K562 (cell line): ENCODE results near the gene GBA3. TPM values are rescaled to one million over a fixed set of nuclear protein-coding genes. Genes with fewer than 3 reads are reported as not detected.

Experiments used
- ATAC-seq: fragments of 200-7000 bp; cut with Tn5 transposase; 3 replicates; pipeline ENCODE4 v1.9.1; 2020; ENCODE audit warnings: moderate library complexity
- BruUV-seq: library from RNA; stranded (reverse); fragments of 400-500 nt; replicated peaks from 2 replicates; lab custom pipeline; 2021; lab: Mats Ljungman, UMichigan
- CTCF ChIA-PET: fragments of 300-600 bp; formaldehyde crosslinking; extraction: SDS; loops from one replicate; lab custom pipeline; 2021; ENCODE audit warnings: low intra/inter-chr PET ratio; lab: Yijun Ruan, JAX
- POLR2A ChIA-PET: fragments of 300-600, 350-650 bp; sonication (Branson Sonifier 250); formaldehyde crosslinking; extraction: SDS; loops from one replicate; lab custom pipeline; 2021; ENCODE audit warnings: antibody characterized with exemption, inconsistent platforms; lab: Yijun Ruan, JAX
- DNase-seq, 4 experiments: peaks; one replicate each; pipeline versions ENCODE4 v3.0.0 to v3.0.0-alpha.2; 2011 to 2018; ENCODE audit warnings: low spot score in 3 of 4, mixed read lengths in 3 of 4; ENCODE audit errors: extremely low read depth in 1 of 4
- FAIRE-seq: peaks from 2 replicates; lab custom pipeline; 2011; peaks lifted over from hg19 to GRCh38; lab: Jason Lieb, UNC
- H2AFZ ChIP-seq: 2 replicates; pipeline ENCODE4 v1.6.0; 2011; ENCODE audit warnings: low read depth, low read length, control low read depth, inconsistent platforms
- H3K27ac ChIP-seq: fragments of 200-600 bp; 3 replicates; pipeline ENCODE4 v1.8.0; 2011; ENCODE audit warnings: low read depth, mild to moderate bottlenecking, control low read depth, inconsistent platforms, low read length, moderate library complexity, mixed read lengths; ENCODE audit errors: extremely low read depth
- H3K27me3 ChIP-seq, 2 experiments: fragments of 300-600 bp in 1 of 2; 2 replicates in 1 of 2; 3 replicates in 1 of 2; pipeline versions ENCODE4 v1.6.0 to v1.8.0; 2011; ENCODE audit warnings: inconsistent platforms in 2 of 2, low read length in 2 of 2, mild to moderate bottlenecking in 1 of 2, mixed read lengths in 1 of 2, moderate library complexity in 1 of 2; ENCODE audit not compliant: control insufficient read depth in 2 of 2, insufficient read depth in 2 of 2
- H3K36me3 ChIP-seq: fragments of 300-600 bp; 3 replicates; pipeline ENCODE4 v1.8.0; 2011; ENCODE audit warnings: mild to moderate bottlenecking, low read length, inconsistent platforms; ENCODE audit not compliant: control insufficient read depth, insufficient read depth
- H3K4me1 ChIP-seq, 2 experiments: fragments of 200-600 bp in 1 of 2; replicated peaks in 1 of 2; 2 replicates in 1 of 2; 3 replicates in 1 of 2; pipeline versions ENCODE4 v1.5.1 to v1.8.0; 2011; ENCODE audit warnings: inconsistent platforms in 2 of 2, low read length in 2 of 2, mild to moderate bottlenecking in 1 of 2, mixed read lengths in 1 of 2, moderate library complexity in 1 of 2; ENCODE audit not compliant: control insufficient read depth in 2 of 2, insufficient read depth in 2 of 2
- H3K4me2 ChIP-seq: 2 replicates; pipeline ENCODE4 v1.6.1; 2011; ENCODE audit warnings: low read length, control low read depth, inconsistent platforms, mixed read lengths; ENCODE audit not compliant: insufficient read depth
- H3K4me3 ChIP-seq: fragments of 200-600 bp; sonication (generic), shearing (Covaris generic); 2 replicates; pipeline ENCODE4 v1.5.1; 2016; ENCODE audit warnings: control low read depth, inconsistent platforms
- H3K79me2 ChIP-seq: fragments of 200-600 bp; 3 replicates; pipeline ENCODE4 v1.8.0; 2011; ENCODE audit warnings: low read length, inconsistent platforms; ENCODE audit not compliant: control insufficient read depth, insufficient read depth
- H3K9ac ChIP-seq, 2 experiments: 2 replicates each; pipeline versions ENCODE4 v1.6.0 to v1.6.1; 2011; ENCODE audit warnings: low read depth in 2 of 2, low read length in 2 of 2, control low read depth in 1 of 2, inconsistent platforms in 1 of 2, mild to moderate bottlenecking in 1 of 2, mixed read lengths in 1 of 2; ENCODE audit not compliant: insufficient read depth in 1 of 2
- H3K9me1 ChIP-seq: one replicate; pipeline ENCODE4 v1.6.0; 2011; ENCODE audit warnings: inconsistent platforms, mild to moderate bottlenecking, low read length, moderate library complexity; ENCODE audit not compliant: control insufficient read depth, insufficient read depth
- H3K9me3 ChIP-seq: replicated peaks from 2 replicates; pipeline ENCODE4 v1.5.1; 2011; ENCODE audit warnings: low read depth, low read length, inconsistent platforms; ENCODE audit not compliant: control insufficient read depth, insufficient read depth
- H4K20me1 ChIP-seq: replicated peaks from 2 replicates; pipeline ENCODE4 v1.6.1; 2011; ENCODE audit warnings: low read length, inconsistent platforms, mixed read lengths; ENCODE audit not compliant: control insufficient read depth, insufficient read depth
- ADNP ChIP-seq: fragments of 200-800 bp; sonication (Bioruptor generic); IDR thresholded peaks from 2 replicates; pipeline ENCODE4 v1.6.1; 2016; ENCODE audit warnings: missing genetic modification characterization, missing compliant biosample characterization
- CBFA2T2 ChIP-seq: fragments of 450-650 bp; conservative IDR thresholded peaks from 2 replicates; pipeline ENCODE4 v1.6.1; 2017; ENCODE audit warnings: mild to moderate bottlenecking
- EP300 ChIP-seq: IDR thresholded peaks from 2 replicates; pipeline ENCODE4 v1.6.1; 2012; ENCODE audit warnings: low read length, improper control_type of control experiment
- ETV6 ChIP-seq, 3 experiments: fragments of 150-350 bp in 1 of 3; sonication (generic) in 1 of 3; formaldehyde crosslinking in 1 of 3; IDR thresholded peaks; 2 replicates each; pipeline versions ENCODE4 v1.6.1 to v1.8.0; 2014 to 2022; ENCODE audit warnings: borderline replicate concordance in 2 of 3, low read depth in 2 of 3, antibody characterized with exemption in 1 of 3, low read length in 1 of 3, mild to moderate bottlenecking in 1 of 3, missing genetic modification reagents in 1 of 3
- MED1 ChIP-seq: sonication (generic); formaldehyde crosslinking; IDR thresholded peaks from 2 replicates; pipeline ENCODE4 v1.8.1; 2023; ENCODE audit warnings: missing genetic modification reagents, borderline replicate concordance
- NEUROD1 ChIP-seq: fragments of 150-350 bp; IDR thresholded peaks from 2 replicates; pipeline ENCODE4 v1.6.1; 2014; ENCODE audit warnings: borderline replicate concordance, low read length, low read depth; ENCODE audit not compliant: partially characterized antibody
- NFATC3 ChIP-seq: fragments of 450-650 bp; IDR thresholded peaks from 2 replicates; pipeline ENCODE4 v1.6.1; 2017; ENCODE audit warnings: mild to moderate bottlenecking
- ZFP36 ChIP-seq: fragments of 150-350 bp; IDR thresholded peaks from 2 replicates; pipeline ENCODE4 v1.6.1; 2018; ENCODE audit warnings: low read length, low read depth; ENCODE audit not compliant: partially characterized antibody
- ZNF224 ChIP-seq: sonication (generic); formaldehyde crosslinking; IDR thresholded peaks from 2 replicates; pipeline ENCODE4 v1.8.0; 2022; ENCODE audit warnings: mild to moderate bottlenecking, missing genetic modification reagents
- ZNF766 ChIP-seq: fragments of 200-800 bp; sonication (Bioruptor generic); conservative IDR thresholded peaks from 2 replicates; pipeline ENCODE4 v1.6.1; 2016; ENCODE audit warnings: missing genetic modification characterization, missing compliant biosample characterization
- ZNF785 ChIP-seq: fragments of 250-450 bp; sonication (Bioruptor Pico); IDR thresholded peaks from 2 replicates; pipeline ENCODE4 v1.4.0; 2020; ENCODE audit warnings: mild to moderate bottlenecking
- WGBS: fragments of 100-300 bp; shearing (Covaris generic); methylation state at CpG from one replicate; pipeline ENCODE4 v1.1.6; 2016; ENCODE audit warnings: low coverage, mixed read lengths; ENCODE audit not compliant: insufficient coverage; ENCODE audit errors: missing lambda C conversion rate; 5-methylcytosine and 5-hydroxymethylcytosine counted together
- in situ Hi-C: fragments of 300-500 bp; cut with MboI; formaldehyde crosslinking; loops from 4 replicates; pipeline ENCODE4 v1.15.0; 2018; ENCODE audit warnings: inconsistent platforms, mixed read lengths
- intact Hi-C: fragments of 100-400 bp; cut with micrococcal nuclease; formaldehyde crosslinking; loops from 2 replicates; pipeline ENCODE4 v1.14.2; 2022
- polyA plus RNA-seq, 8 experiments: library from polyadenylated mRNA; depleted of rRNA in 4 of 8; stranded (reverse) in 5 of 8; unstranded in 3 of 8; fragments of >200 nt; fragmentation: Nextera tagmentation in 2 of 8; fragmentation: Illumina TruSeq in 1 of 8; extraction: Ambion mirVana in 2 of 8; extraction: Trizol in 1 of 8; gene quantifications; 2 replicates each; pipeline versions ENCODE4 v1.2.1 to v1.2.3, GENCODE V29; 2011 to 2014; ENCODE audit warnings: inconsistent platforms in 1 of 8, missing spikeins in 1 of 8
- total RNA-seq, 7 experiments: library from RNA; depleted of rRNA in 6 of 7; stranded (reverse); fragments of >200 nt in 6 of 7; fragmentation: Illumina TruSeq in 2 of 7; extraction: Trizol in 2 of 7; gene quantifications; 2 replicates each; pipeline versions ENCODE4 v1.2.1 to v1.2.3, GENCODE V29; 2011 to 2021; ENCODE audit warnings: low replicate concordance in 1 of 7
- TF ChIP-seq, protein P1 (sequence below): fragments of 250-450 bp; sonication (Bioruptor Pico); IDR thresholded peaks from 2 replicates; pipeline ENCODE4 v1.5.0; 2020; ENCODE audit warnings: mild to moderate bottlenecking
- TF ChIP-seq, protein P2 (sequence below): fragments of 250-450 bp; sonication (Bioruptor Pico); IDR thresholded peaks from 2 replicates; pipeline ENCODE4 v1.4.0; 2020; ENCODE audit warnings: mild to moderate bottlenecking, moderate library complexity, borderline replicate concordance

The GBA3 gene
- total and polyA plus RNA-seq, 9 of the 15 experiments (the other 6 are each of a cell fraction or from before 2014, with no cell fraction given) = 0.13 to 0.75 (median 0.40) TPM; not detected in 1

DNA sequence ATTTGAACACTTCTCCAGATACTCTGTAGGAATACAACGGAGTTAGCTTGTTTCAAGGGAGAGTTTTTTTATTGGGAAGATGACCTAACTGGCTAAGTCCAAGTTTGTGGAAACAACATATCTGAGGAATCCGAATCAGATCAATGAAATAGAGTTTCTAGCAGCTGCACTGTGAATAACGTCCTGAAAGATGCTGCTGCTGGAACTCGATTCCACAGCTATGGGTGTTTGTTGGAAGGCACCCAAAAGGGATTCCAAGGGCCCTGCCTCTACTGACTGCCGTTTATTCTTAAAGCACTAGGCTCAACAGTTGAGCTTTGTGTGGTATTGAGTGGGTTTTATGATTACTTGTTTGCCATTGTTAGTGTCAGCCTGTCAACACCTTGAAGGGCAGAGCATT, 6.6 kb upstream of the GBA3 start:
- Histone ChIP-seq H3K36me3 (no peaks in the 10 kb centered on the region), H2AFZ (no peak overlapping the region), H3K9me3 (no peaks in the 10 kb centered on the region), H3K4me1 (no peaks in the 10 kb centered on the region), H3K27ac (no peak overlapping the region), H3K79me2 (no peaks in the 10 kb centered on the region), H3K27me3 (no peaks in the 10 kb centered on the region)
- no peak for FAIRE-seq
- DNase-seq = no peak
- no TSS peak for BruUV-seq
- ChIA-PET POLR2A (interaction anchor here (0.5 kb wide), 1 partner anchor 285 kb away, joined by 4 read pairs; no protein-coding TSS in a partner anchor), CTCF (no interaction called here)
- intact Hi-C loops = no loop called here
- no peak for ATAC-seq
- TF ChIP-seq ETV6 (IDR thresholded peaks at IDR 0.05; ENCODE audit: borderline replicate concordance in 1 of 2, low read depth in 2 of 2, low read length in 1 of 2) (no peak), ETV6 (CRISPR knock-in tag; IDR thresholded peaks at IDR 0.05; ENCODE audit: borderline replicate concordance) (no peak), EP300 (no peak)
- TF ChIP-seq, all 486 proteins: peak for 0
- H4K20me1 ChIP-seq = no peaks in the 10 kb centered on the region
- no peak overlapping the region for H3K4me2 ChIP-seq
- 0% methylated on average over 5 of the region's 5 CpGs for WGBS
- no peak overlapping the region for H3K4me3 ChIP-seq
- H3K9me1 ChIP-seq = no peaks in the 10 kb centered on the region
- in situ Hi-C loops = no loop called here
- no peak overlapping the region for H3K9ac ChIP-seq

DNA sequence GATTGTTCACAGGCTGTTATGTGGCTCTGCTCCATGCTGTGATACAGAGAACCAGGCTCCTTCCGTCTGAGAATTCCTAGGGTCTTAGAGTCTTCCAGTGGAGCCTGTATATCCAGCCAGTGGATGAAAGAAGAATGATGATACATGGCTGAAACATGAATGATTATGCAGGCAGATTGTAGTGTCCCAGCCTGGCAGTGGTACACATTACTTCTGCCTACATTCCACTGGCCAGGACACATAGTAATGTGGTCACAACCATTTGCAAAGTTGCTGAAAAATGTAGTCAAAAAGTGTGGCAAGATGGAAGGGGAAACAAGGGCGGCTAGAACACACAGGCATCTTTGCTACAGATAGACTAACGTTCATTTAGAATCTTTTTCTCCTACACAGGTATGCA, 4.5 kb upstream of the GBA3 start:
- Histone ChIP-seq H3K9ac (no peak overlapping the region), H3K9me1 (no peaks in the 10 kb centered on the region), H3K4me3 (no peak overlapping the region), H3K27me3 (no peaks in the 10 kb centered on the region), H3K27ac (no peak overlapping the region), H3K4me2 (no peak overlapping the region), H2AFZ (no peak overlapping the region), H3K4me1 (no peaks in the 10 kb centered on the region), H3K79me2 (no peaks in the 10 kb centered on the region), H3K9me3 (no peaks in the 10 kb centered on the region), H4K20me1 (no peaks in the 10 kb centered on the region), H3K36me3 (no peaks in the 10 kb centered on the region)
- in situ Hi-C loops (no loop called here), intact Hi-C loops (no loop called here)
- no TSS peak for BruUV-seq
- POLR2A ChIA-PET = no interaction called here
- 0% methylated on average over 3 of the region's 3 CpGs for WGBS
- FAIRE-seq = no peak
- CTCF ChIA-PET = no interaction called here
- DNase-seq = no peak
- no peak for ATAC-seq
- TF ChIP-seq, protein P1, sequence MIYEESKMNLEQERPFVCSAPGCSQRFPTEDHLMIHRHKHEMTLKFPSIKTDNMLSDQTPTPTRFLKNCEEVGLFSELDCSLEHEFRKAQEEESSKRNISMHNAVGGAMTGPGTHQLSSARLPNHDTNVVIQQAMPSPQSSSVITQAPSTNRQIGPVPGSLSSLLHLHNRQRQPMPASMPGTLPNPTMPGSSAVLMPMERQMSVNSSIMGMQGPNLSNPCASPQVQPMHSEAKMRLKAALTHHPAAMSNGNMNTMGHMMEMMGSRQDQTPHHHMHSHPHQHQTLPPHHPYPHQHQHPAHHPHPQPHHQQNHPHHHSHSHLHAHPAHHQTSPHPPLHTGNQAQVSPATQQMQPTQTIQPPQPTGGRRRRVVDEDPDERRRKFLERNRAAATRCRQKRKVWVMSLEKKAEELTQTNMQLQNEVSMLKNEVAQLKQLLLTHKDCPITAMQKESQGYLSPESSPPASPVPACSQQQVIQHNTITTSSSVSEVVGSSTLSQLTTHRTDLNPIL = no peak
- TF ChIP-seq, protein P2, sequence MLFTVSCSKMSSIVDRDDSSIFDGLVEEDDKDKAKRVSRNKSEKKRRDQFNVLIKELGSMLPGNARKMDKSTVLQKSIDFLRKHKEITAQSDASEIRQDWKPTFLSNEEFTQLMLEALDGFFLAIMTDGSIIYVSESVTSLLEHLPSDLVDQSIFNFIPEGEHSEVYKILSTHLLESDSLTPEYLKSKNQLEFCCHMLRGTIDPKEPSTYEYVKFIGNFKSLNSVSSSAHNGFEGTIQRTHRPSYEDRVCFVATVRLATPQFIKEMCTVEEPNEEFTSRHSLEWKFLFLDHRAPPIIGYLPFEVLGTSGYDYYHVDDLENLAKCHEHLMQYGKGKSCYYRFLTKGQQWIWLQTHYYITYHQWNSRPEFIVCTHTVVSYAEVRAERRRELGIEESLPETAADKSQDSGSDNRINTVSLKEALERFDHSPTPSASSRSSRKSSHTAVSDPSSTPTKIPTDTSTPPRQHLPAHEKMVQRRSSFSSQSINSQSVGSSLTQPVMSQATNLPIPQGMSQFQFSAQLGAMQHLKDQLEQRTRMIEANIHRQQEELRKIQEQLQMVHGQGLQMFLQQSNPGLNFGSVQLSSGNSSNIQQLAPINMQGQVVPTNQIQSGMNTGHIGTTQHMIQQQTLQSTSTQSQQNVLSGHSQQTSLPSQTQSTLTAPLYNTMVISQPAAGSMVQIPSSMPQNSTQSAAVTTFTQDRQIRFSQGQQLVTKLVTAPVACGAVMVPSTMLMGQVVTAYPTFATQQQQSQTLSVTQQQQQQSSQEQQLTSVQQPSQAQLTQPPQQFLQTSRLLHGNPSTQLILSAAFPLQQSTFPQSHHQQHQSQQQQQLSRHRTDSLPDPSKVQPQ = no peak
- TF ChIP-seq MED1 (CRISPR knock-in tag) = no peak
- no peak for TF ChIP-seq NFATC3
- TF ChIP-seq ZNF766 (CRISPR knock-in tag) = no peak
- TF ChIP-seq ADNP (tag) = no peak
- no peak for TF ChIP-seq ZNF785 (CRISPR knock-in tag)
- TF ChIP-seq ZFP36 = no peak
- TF ChIP-seq NEUROD1 = no peak
- no peak for TF ChIP-seq CBFA2T2
- no peak for TF ChIP-seq ZNF224 (CRISPR knock-in tag)
